Esophagus squamous epithelium (tissue), 5 donors: ENCODE measurements around the gene PHF12. TPM values are rescaled to one million over a fixed set of nuclear protein-coding genes. Genes with fewer than 3 reads are reported as not detected.
A peak's percentile ranks its signal among the peaks of the same experiment; 100 is the strongest.

ENCODE experiments used
- DNase-seq: peaks from one replicate; lab custom pipeline; 2025; lab: John Stamatoyannopoulos, UW
- H3K27ac ChIP-seq, 4 donors: fragments of 200-600 bp; sonication (generic); one replicate each; pipeline ENCODE4 v1.5.1; 2016 to 2019; ENCODE audit warnings: mild to moderate bottlenecking in 1 of 4
- H3K27me3 ChIP-seq, 4 donors: fragments of 200-600 bp; sonication (generic); 1 replicate in 3 of 4; 2 replicates in 1 of 4; pipeline versions ENCODE4 v1.5.1 to v1.6.0; 2017 to 2021; ENCODE audit warnings: antibody characterized with exemption in 1 of 4
- H3K36me3 ChIP-seq, 3 donors: fragments of 200-600 bp; sonication (generic); one replicate each; pipeline ENCODE4 v1.5.1; 2016 to 2019
- H3K4me1 ChIP-seq, 3 donors: fragments of 200-600 bp; sonication (generic); one replicate each; pipeline ENCODE4 v1.5.1; 2017 to 2019
- H3K4me3 ChIP-seq, 4 donors: fragments of 200-600 bp; sonication (generic); 1 replicate in 3 of 4; 2 replicates in 1 of 4; pipeline ENCODE4 v1.5.1; 2016 to 2019; ENCODE audit warnings: mild to moderate bottlenecking in 2 of 4, moderate library complexity in 1 of 4
- H3K9me3 ChIP-seq, 3 donors: fragments of 200-600 bp; sonication (generic); one replicate each; pipeline ENCODE4 v1.5.1; 2016 to 2019
- CTCF ChIP-seq, 6 experiments: fragments of 450-650 bp in 4 of 6; fragments of 200-600 bp in 2 of 6; sonication (generic) in 2 of 6; IDR thresholded peaks; one replicate each; pipeline ENCODE4 v1.5.1; 2016 to 2019; ENCODE audit warnings: antibody characterized with exemption in 6 of 6, mild to moderate bottlenecking in 4 of 6, moderate library complexity in 4 of 6
- POLR2A ChIP-seq, 4 donors: fragments of 450-650 bp; IDR thresholded peaks; one replicate each; pipeline ENCODE4 v1.6.1; 2017; ENCODE audit warnings: antibody characterized with exemption in 4 of 4, mild to moderate bottlenecking in 4 of 4, moderate library complexity in 3 of 4
- WGBS, 2 donors: methylation state at CpG; one replicate each; pipeline ENCODE4 v1.1.5; 2018; 5-methylcytosine and 5-hydroxymethylcytosine counted together
- intact Hi-C: fragments of 100-400 bp; cut with DNase I; formaldehyde crosslinking; loops from one replicate; pipeline ENCODE4 v1.15.0; 2022
- total RNA-seq, 4 donors: library from RNA; depleted of rRNA; stranded (reverse); fragments of >200 nt; gene quantifications; one replicate each; pipeline ENCODE4 v1.1.0, GENCODE V29; 2016
- donor health status: DM: yes; HTN: yes; CAD: no.

The PHF12 gene
- 10 to 100 TPM; 13.0 to 35.6 (median 18.8) TPM for total RNA-seq

DNA sequence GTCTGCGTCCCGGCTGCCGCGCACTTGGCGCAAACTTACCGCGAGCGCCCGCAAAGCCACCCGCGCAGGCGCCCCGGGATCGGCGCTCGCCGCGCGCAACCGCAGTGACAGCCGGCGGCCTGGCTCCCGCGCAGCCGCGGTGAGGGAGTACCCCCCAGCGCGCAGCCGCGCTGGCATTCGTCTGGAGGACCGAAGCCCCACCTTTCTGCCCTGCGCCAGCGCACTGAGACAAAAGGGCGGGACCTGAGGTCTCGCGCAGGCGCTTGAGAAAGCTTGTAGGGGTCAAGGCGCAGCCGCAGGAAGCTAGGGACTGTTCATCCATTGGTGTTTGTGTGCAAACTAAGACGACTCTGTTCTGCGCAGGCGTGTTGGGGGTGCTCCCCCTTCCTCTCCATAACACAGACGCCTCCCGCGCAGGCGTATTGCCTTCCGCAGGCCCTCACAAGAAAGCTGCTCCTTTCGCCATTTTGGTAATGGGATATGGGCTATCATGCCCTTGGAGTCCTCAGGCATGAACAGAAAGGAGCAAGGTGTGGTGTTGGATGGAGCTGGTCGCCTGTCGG, at the start of gene PHF12:
PHF12 (minus strand) TSS at position 91 of the 563 bp plus-strand sequence. CDS start 558 bp downstream, outside the sequence.
- no peaks in the 10 kb centered on the region for H3K9me3 ChIP-seq
- peak within 1 kb of the TSS; percentile 74 to 99 (median 88) for H3K4me3 ChIP-seq
- no peaks in the 10 kb centered on the region for H3K27me3 ChIP-seq
- peak; percentile 99 for DNase-seq
- no peaks in the 10 kb centered on the region for H3K36me3 ChIP-seq
- intact Hi-C loops, result no loop called here
- peaks cover 4 to 48% (median 26%) of the 10 kb centered on the region in 3 donors for H3K4me1 ChIP-seq
- 0% methylated on average over 1 to 19 of the region's 51 CpGs for WGBS, 2 donors
- TF ChIP-seq CTCF (IDR thresholded peaks at IDR 0.05) (peak in 1 of 6 experiments; percentile 37), POLR2A (IDR thresholded peaks at IDR 0.05) (peak in 3 of 4 donors; percentile 60 to 89 (median 76))
- H3K27ac ChIP-seq, result peak within 1 kb of the TSS; percentile 94 to 100 (median 98)

DNA sequence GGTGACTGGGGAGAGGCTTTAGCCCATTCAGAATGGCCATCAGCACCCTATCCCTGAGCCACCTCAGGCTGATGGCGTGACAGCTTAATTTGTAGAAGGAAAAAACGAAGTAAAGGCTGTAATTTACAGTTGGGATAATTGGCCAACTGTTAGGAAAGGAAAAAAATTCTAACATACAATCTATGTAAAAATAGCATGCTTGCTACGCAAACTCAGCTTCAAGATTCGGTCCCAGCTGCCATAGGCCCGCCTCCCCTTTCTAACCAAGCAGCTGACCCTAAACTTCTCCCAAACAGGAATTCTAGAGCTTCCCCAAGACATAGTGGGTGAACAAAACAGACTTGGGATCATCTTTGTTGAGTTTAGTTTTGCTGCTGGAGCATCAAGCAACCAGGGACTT, 49.7 kb upstream of the PHF12 start:
- Histone ChIP-seq H3K27me3 (peaks cover 4 to 86% (median 17%) of the 10 kb centered on the region in 4 donors), H3K36me3 (no peaks in the 10 kb centered on the region), H3K4me1 (peaks cover 0 to 9% (median 9%) of the 10 kb centered on the region in 3 donors), H3K4me3 (no peak overlapping the region), H3K9me3 (no peaks in the 10 kb centered on the region), H3K27ac (no peak overlapping the region)
- WGBS, 2 donors, result 69 to 86% methylated on average over 5 of the region's 5 CpGs
- DNase-seq, result no peak
- intact Hi-C loops, result no loop called here
- TF ChIP-seq POLR2A (IDR thresholded peaks at IDR 0.05) (no peak), CTCF (IDR thresholded peaks at IDR 0.05) (no peak)

DNA sequence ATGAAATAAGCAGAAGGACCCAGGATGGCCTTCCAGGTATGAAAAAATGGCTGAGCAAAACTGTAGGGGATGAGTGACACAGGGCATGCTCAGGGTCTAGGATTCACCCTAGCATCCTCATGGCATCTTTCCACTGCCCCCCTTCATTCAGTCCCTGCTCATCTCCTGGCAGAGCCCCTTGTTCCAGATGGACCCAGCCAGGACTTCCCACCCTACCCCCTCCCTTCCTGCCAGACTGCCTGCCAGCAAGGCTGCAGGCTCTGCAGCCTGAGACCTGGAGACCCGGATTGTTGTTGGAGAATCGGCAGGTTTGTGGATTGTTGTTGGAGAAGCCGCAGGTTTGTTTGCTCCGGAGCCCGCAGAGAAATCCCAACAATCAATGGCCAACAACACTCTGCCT, 47.9 kb upstream of the PHF12 start:
- intact Hi-C loops, result no loop called here
- no peak for TF ChIP-seq POLR2A (IDR thresholded peaks at IDR 0.05)
- TF ChIP-seq CTCF (IDR thresholded peaks at IDR 0.05), result no peak

DNA sequence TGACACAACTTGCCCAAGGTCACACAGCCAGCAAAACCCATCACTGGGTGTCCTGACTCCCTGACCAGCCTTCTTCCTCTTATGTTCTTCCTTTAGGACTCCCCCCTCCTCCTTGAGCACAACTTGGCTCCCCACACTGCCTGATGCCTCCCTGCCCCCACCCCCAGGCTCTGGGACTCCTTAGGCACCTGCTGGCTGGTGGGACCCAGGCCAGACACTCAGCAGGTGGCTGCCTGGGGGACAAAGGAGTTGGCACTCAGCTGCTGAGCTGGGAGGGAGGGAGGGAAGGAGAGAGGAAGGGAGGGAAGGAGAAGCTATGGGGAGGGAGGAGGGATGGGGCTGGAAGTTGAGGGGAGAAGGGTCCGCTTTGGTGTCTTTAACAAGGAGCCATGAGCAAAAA, 46.5 kb upstream of the PHF12 start:
- Histone ChIP-seq H3K4me1 (no peaks in the 10 kb centered on the region), H3K4me3 (no peak overlapping the region), H3K27ac (no peak overlapping the region), H3K36me3 (no peaks in the 10 kb centered on the region), H3K27me3 (peaks cover 0 to 80% (median 0%) of the 10 kb centered on the region in 4 donors), H3K9me3 (no peaks in the 10 kb centered on the region)
- DNase-seq, result no peak
- intact Hi-C loops, result no loop called here
- 80 to 92% methylated on average over 1 of the region's 1 CpG for WGBS, 2 donors
- no peak for TF ChIP-seq POLR2A (IDR thresholded peaks at IDR 0.05)
- TF ChIP-seq CTCF (IDR thresholded peaks at IDR 0.05), result no peak

More for the DNA sequence above, 47.9 kb upstream of the PHF12 start:
- Histone ChIP-seq H3K4me3 (no peak overlapping the region), H3K27me3 (peaks cover 0 to 81% (median 5%) of the 10 kb centered on the region in 4 donors), H3K4me1 (no peaks in the 10 kb centered on the region), H3K36me3 (no peaks in the 10 kb centered on the region), H3K9me3 (no peaks in the 10 kb centered on the region), H3K27ac (no peak overlapping the region)
- 20 to 50% methylated on average over 1 to 2 of the region's 5 CpGs for WGBS, 2 donors
- no peak for DNase-seq

GRCh38 chr17:28996554-28997096, 45.3 kb upstream of the PHF12 start:
- no peak for DNase-seq
- Histone ChIP-seq H3K4me1 (no peaks in the 10 kb centered on the region), H3K36me3 (no peaks in the 10 kb centered on the region), H3K27me3 (peaks cover 0 to 69% (median 0%) of the 10 kb centered on the region in 4 donors), H3K9me3 (no peaks in the 10 kb centered on the region), H3K4me3 (no peak overlapping the region), H3K27ac (no peak overlapping the region)
- WGBS, 2 donors, result 22 to 73% methylated on average over 2 to 3 of the region's 5 CpGs
- no peak for TF ChIP-seq CTCF (IDR thresholded peaks at IDR 0.05)
- TF ChIP-seq POLR2A (IDR thresholded peaks at IDR 0.05), result no peak
- intact Hi-C loops, result no loop called here
